Measurements from ENCODE around the gene ALPL.

ALPL gene

DNA sequence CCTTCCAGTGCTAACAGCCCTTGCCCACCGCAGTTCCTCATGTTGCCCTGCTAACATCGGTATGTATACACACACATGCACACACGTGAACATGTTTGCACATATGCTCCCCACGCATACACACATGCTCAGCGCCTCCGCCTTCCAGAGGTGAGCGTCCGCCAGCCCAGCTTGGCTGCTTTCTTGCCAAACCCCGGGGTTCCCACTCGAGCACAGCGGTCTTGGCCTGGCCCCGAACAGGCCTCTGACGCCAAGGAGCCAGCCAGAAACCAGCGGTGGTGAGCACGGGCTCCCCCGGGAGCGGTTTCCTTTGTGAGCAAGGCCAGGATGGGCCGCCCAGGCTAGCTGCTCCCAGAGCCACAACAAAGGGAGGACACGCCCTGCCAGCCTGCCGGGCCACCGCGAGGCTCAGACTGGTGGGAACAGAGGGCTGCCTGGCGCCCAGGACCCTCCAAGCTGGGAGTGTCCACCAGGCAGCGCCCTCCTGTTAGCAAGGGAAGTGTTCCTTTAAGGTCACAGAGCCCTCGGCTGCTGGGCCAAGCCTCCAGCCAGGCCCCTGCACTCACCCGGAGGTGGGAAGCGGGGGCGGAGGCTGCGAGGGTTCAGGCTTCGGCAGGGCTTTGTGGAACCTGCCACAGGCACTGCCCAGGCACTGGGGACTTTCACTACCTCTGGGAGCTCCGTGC lies 65.4 kb downstream of the ALPL start:
- H3K27ac ChIP-seq (ENCODE audit: insufficient read depth, low read length, poor library complexity, severe bottlenecking), result no peak overlapping the region
- H3K27me3 ChIP-seq (replicated peaks; ENCODE audit: control insufficient read depth, insufficient read depth, low read length, poor library complexity, severe bottlenecking), result no peaks in the 10 kb centered on the region
- no peaks in the 10 kb centered on the region for H3K4me1 ChIP-seq (ENCODE audit: control insufficient read depth, insufficient read depth, low read length, poor library complexity, severe bottlenecking)
- DNase-seq, result no peak
- no peaks in the 10 kb centered on the region for H3K9me3 ChIP-seq (ENCODE audit: control insufficient read depth, low read length)
- no peak overlapping the region for H3K4me3 ChIP-seq (ENCODE audit: insufficient read depth, low read depth, low read length, poor library complexity, severe bottlenecking)
- no peaks in the 10 kb centered on the region for H3K36me3 ChIP-seq (ENCODE audit: control insufficient read depth, insufficient read depth, low read length)

DNA sequence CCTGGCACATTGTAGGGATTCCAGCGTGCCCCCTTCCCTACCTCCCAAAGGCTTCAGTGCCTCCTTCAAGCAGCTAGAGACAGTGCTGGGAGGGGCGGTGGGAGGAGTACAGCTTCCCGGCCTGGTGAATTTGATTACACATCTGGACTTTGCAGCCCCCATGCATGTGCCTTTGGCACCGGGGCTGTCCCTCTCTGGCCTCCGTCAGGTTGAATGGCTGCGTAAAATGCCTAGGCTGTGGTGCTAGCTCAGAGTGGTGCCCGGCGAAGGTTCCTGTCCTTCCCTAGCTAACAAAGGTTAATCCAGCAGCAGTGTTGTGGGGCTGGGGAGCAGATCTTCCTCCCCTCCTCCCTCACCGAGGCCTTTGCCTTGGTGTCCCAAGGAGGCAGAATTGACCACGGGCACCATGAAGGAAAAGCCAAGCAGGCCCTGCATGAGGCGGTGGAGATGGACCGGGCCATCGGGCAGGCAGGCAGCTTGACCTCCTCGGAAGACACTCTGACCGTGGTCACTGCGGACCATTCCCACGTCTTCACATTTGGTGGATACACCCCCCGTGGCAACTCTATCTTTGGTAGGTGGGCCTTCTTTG lies 66.2 kb downstream of the ALPL start:
- Histone ChIP-seq H3K36me3 (ENCODE audit: control insufficient read depth, insufficient read depth, low read length) (no peaks in the 10 kb centered on the region), H3K4me1 (ENCODE audit: control insufficient read depth, insufficient read depth, low read length, poor library complexity, severe bottlenecking) (no peaks in the 10 kb centered on the region), H3K27me3 (replicated peaks; ENCODE audit: control insufficient read depth, insufficient read depth, low read length, poor library complexity, severe bottlenecking) (no peaks in the 10 kb centered on the region), H3K4me3 (ENCODE audit: insufficient read depth, low read depth, low read length, poor library complexity, severe bottlenecking) (no peak overlapping the region), H3K27ac (ENCODE audit: insufficient read depth, low read length, poor library complexity, severe bottlenecking) (no peak overlapping the region), H3K9me3 (ENCODE audit: control insufficient read depth, low read length) (no peaks in the 10 kb centered on the region)
- no peak for DNase-seq

DNA sequence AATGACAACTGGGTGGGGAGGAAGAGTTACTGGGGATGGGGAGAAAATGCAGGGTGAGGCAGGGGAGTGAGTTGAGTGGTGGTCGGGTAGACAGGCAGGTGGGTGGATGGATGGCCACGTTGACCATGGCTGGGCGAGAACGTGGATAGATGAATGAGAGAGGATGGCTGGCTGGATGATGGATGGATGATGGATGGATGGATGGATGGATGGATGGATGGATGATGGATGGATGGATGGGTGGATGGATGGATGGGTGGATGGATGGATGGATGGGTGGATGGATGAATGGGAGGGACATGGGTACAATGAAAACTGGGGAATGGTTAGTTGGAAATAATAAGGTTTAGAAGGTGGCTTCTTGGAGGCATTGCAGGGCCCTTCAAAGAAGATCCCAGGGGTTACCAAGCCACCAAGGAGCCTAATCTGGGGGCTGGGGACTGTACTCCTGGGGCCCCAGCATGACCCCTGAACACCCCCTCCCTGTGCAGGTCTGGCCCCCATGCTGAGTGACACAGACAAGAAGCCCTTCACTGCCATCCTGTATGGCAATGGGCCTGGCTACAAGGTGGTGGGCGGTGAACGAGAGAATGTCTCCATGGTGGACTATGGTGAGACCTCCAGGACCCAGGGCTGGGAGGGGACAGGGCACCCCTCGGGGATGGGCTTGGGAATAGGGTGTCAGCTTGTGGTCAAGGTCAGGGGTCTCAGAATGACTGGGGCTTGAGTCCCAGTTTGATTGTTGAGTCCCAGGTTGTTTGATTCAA lies 67.0 kb downstream of the ALPL start:
- H3K9me3 ChIP-seq (ENCODE audit: control insufficient read depth, low read length), result no peaks in the 10 kb centered on the region
- H3K36me3 ChIP-seq (ENCODE audit: control insufficient read depth, insufficient read depth, low read length), result no peaks in the 10 kb centered on the region
- H3K27me3 ChIP-seq (replicated peaks; ENCODE audit: control insufficient read depth, insufficient read depth, low read length, poor library complexity, severe bottlenecking), result no peaks in the 10 kb centered on the region
- no peak for DNase-seq
- no peak overlapping the region for H3K4me3 ChIP-seq (ENCODE audit: insufficient read depth, low read depth, low read length, poor library complexity, severe bottlenecking)
- no peak overlapping the region for H3K27ac ChIP-seq (ENCODE audit: insufficient read depth, low read length, poor library complexity, severe bottlenecking)
- H3K4me1 ChIP-seq (ENCODE audit: control insufficient read depth, insufficient read depth, low read length, poor library complexity, severe bottlenecking), result no peaks in the 10 kb centered on the region

DNA sequence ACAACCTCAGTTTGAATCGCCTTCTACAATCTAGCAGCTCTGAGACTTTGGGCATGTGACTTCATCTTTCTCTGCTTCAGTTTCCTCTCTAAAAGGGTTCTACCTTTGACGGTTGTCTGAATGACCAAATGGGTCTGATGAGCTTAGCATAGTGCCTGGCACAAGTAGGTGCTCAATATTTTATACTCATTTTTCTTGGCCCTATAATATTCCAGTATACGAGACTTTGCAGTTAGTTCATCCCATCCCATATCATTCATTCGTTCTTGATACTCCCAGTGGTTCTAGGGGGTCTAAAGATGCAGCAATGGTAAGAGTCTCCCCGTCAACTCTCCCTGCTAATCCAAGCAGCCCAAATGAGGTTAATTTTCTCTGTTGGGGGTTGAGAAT lies 67.6 kb downstream of the ALPL start:
- DNase-seq, result no peak
- Histone ChIP-seq H3K4me1 (ENCODE audit: control insufficient read depth, insufficient read depth, low read length, poor library complexity, severe bottlenecking) (no peaks in the 10 kb centered on the region), H3K36me3 (ENCODE audit: control insufficient read depth, insufficient read depth, low read length) (no peaks in the 10 kb centered on the region), H3K4me3 (ENCODE audit: insufficient read depth, low read depth, low read length, poor library complexity, severe bottlenecking) (no peak overlapping the region), H3K27ac (ENCODE audit: insufficient read depth, low read length, poor library complexity, severe bottlenecking) (no peak overlapping the region), H3K27me3 (replicated peaks; ENCODE audit: control insufficient read depth, insufficient read depth, low read length, poor library complexity, severe bottlenecking) (no peaks in the 10 kb centered on the region), H3K9me3 (ENCODE audit: control insufficient read depth, low read length) (no peaks in the 10 kb centered on the region)

DNA sequence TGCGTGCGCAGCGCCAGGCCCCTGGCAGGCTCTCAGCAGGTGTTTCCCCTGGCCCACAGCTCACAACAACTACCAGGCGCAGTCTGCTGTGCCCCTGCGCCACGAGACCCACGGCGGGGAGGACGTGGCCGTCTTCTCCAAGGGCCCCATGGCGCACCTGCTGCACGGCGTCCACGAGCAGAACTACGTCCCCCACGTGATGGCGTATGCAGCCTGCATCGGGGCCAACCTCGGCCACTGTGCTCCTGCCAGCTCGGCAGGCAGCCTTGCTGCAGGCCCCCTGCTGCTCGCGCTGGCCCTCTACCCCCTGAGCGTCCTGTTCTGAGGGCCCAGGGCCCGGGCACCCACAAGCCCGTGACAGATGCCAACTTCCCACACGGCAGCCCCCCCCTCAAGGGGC lies 68.1 kb downstream of the ALPL start:
- Histone ChIP-seq H3K4me3 (ENCODE audit: insufficient read depth, low read depth, low read length, poor library complexity, severe bottlenecking) (no peak overlapping the region), H3K9me3 (ENCODE audit: control insufficient read depth, low read length) (no peaks in the 10 kb centered on the region), H3K27me3 (replicated peaks; ENCODE audit: control insufficient read depth, insufficient read depth, low read length, poor library complexity, severe bottlenecking) (no peaks in the 10 kb centered on the region), H3K36me3 (ENCODE audit: control insufficient read depth, insufficient read depth, low read length) (no peaks in the 10 kb centered on the region), H3K27ac (ENCODE audit: insufficient read depth, low read length, poor library complexity, severe bottlenecking) (no peak overlapping the region), H3K4me1 (ENCODE audit: control insufficient read depth, insufficient read depth, low read length, poor library complexity, severe bottlenecking) (no peaks in the 10 kb centered on the region)
- no peak for DNase-seq

DNA sequence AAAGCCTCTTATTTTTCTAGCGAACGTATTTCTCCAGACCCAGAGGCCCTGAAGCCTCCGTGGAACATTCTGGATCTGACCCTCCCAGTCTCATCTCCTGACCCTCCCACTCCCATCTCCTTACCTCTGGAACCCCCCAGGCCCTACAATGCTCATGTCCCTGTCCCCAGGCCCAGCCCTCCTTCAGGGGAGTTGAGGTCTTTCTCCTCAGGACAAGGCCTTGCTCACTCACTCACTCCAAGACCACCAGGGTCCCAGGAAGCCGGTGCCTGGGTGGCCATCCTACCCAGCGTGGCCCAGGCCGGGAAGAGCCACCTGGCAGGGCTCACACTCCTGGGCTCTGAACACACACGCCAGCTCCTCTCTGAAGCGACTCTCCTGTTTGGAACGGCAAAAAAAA lies 68.7 kb downstream of the ALPL start:
- Histone ChIP-seq H3K4me3 (ENCODE audit: insufficient read depth, low read depth, low read length, poor library complexity, severe bottlenecking) (no peak overlapping the region), H3K27me3 (replicated peaks; ENCODE audit: control insufficient read depth, insufficient read depth, low read length, poor library complexity, severe bottlenecking) (no peaks in the 10 kb centered on the region), H3K36me3 (ENCODE audit: control insufficient read depth, insufficient read depth, low read length) (no peaks in the 10 kb centered on the region), H3K4me1 (ENCODE audit: control insufficient read depth, insufficient read depth, low read length, poor library complexity, severe bottlenecking) (no peaks in the 10 kb centered on the region), H3K9me3 (ENCODE audit: control insufficient read depth, low read length) (no peaks in the 10 kb centered on the region), H3K27ac (ENCODE audit: insufficient read depth, low read length, poor library complexity, severe bottlenecking) (no peak overlapping the region)
- no peak for DNase-seq

DNA sequence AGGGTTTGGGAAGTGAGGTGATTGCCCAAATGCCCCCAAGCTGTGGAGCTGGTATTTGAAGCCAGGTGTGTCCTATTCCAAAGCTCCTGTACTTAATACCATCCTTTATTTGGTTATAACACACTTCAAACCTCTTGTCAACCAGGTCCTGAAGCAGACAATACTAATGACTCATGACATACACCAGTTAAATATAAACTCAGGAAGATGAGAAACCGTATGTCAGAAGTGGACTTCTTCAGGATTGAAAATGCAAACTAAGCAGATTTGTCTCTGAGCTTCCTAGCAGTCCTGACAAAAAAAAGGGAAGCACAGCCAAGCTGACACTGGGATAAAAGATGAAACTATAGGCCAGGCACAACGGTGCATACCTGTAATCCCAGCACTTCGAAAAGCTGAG lies 70.6 kb downstream of the ALPL start:
- Histone ChIP-seq H3K9me3 (ENCODE audit: control insufficient read depth, low read length) (no peaks in the 10 kb centered on the region), H3K27ac (ENCODE audit: insufficient read depth, low read length, poor library complexity, severe bottlenecking) (no peak overlapping the region), H3K4me1 (ENCODE audit: control insufficient read depth, insufficient read depth, low read length, poor library complexity, severe bottlenecking) (no peaks in the 10 kb centered on the region), H3K4me3 (ENCODE audit: insufficient read depth, low read depth, low read length, poor library complexity, severe bottlenecking) (no peak overlapping the region), H3K27me3 (replicated peaks; ENCODE audit: control insufficient read depth, insufficient read depth, low read length, poor library complexity, severe bottlenecking) (no peaks in the 10 kb centered on the region), H3K36me3 (ENCODE audit: control insufficient read depth, insufficient read depth, low read length) (no peaks in the 10 kb centered on the region)
- DNase-seq, result no peak

DNA sequence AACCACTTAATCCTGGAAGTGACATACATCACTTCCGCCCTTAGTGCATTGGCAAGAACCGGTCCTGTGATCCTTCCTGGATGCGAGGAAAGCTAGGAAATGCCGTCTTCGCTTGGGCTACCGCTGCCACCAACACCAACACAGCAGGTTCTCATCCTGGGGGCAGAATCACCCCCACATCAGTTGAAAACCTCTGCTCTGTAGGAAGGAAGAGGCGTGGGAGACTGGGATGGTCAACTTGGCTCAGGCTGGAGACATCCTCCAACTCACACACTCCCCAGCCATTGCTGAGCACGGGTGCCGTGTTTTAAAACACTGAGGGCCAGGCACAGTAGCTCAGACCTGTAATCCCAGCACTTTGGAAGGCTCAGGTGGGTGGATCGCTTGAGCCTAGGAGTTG lies 74.9 kb downstream of the ALPL start:
- H3K36me3 ChIP-seq (ENCODE audit: control insufficient read depth, insufficient read depth, low read length), result no peaks in the 10 kb centered on the region
- H3K9me3 ChIP-seq (ENCODE audit: control insufficient read depth, low read length), result no peaks in the 10 kb centered on the region
- peaks cover 5% of the 10 kb centered on the region for H3K27me3 ChIP-seq (replicated peaks; ENCODE audit: control insufficient read depth, insufficient read depth, low read length, poor library complexity, severe bottlenecking)
- no peak overlapping the region for H3K27ac ChIP-seq (ENCODE audit: insufficient read depth, low read length, poor library complexity, severe bottlenecking)
- DNase-seq, result no peak
- H3K4me1 ChIP-seq (ENCODE audit: control insufficient read depth, insufficient read depth, low read length, poor library complexity, severe bottlenecking), result no peaks in the 10 kb centered on the region
- H3K4me3 ChIP-seq (ENCODE audit: insufficient read depth, low read depth, low read length, poor library complexity, severe bottlenecking), result no peak overlapping the region

DNA sequence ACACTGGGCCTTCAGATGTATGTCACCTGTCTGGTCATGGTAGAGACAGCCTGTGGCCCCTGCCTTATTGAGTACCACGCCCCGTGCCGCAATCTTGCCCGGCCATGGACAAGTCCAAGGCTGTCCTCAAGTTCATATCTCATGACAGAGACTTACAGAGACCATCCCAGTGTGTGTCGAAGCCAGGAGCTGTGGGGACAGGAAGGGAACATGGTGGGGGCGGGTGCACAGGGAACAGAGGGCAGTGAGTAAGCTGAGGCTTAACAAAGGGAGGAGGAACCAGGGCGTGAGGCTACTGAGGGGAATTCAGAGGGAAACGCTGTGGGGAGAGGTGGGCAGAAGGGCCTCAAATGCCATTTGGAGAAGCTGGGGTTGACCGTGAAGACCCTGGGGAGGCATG lies 75.8 kb downstream of the ALPL start:
- no peak for DNase-seq
- H3K36me3 ChIP-seq (ENCODE audit: control insufficient read depth, insufficient read depth, low read length), result no peaks in the 10 kb centered on the region
- H3K4me1 ChIP-seq (ENCODE audit: control insufficient read depth, insufficient read depth, low read length, poor library complexity, severe bottlenecking), result no peaks in the 10 kb centered on the region
- peaks cover 5% of the 10 kb centered on the region for H3K27me3 ChIP-seq (replicated peaks; ENCODE audit: control insufficient read depth, insufficient read depth, low read length, poor library complexity, severe bottlenecking)
- H3K9me3 ChIP-seq (ENCODE audit: control insufficient read depth, low read length), result no peaks in the 10 kb centered on the region
- no peak overlapping the region for H3K4me3 ChIP-seq (ENCODE audit: insufficient read depth, low read depth, low read length, poor library complexity, severe bottlenecking)
- no peak overlapping the region for H3K27ac ChIP-seq (ENCODE audit: insufficient read depth, low read length, poor library complexity, severe bottlenecking)

DNA sequence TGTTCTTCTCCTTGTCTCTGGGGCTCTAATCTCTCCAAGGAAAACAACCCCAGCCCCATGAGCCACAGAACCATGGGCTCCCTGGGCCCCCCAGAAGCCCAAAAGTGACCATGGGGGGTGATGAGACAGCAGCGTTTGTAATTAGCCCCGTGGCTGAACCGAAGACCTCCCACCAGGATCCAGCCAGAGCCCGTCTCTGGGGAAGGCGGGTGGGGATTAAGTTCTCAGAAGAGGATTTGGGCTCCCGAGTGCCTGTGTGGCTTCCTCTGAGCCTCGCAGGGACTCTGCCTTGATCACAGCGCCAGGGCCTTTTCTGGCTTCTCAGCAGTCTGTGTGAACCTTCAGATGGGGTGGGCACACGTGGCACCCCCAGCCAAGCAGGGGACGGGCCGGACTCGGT lies 77.0 kb downstream of the ALPL start:
- Histone ChIP-seq H3K4me1 (ENCODE audit: control insufficient read depth, insufficient read depth, low read length, poor library complexity, severe bottlenecking) (no peaks in the 10 kb centered on the region), H3K27ac (ENCODE audit: insufficient read depth, low read length, poor library complexity, severe bottlenecking) (no peak overlapping the region), H3K27me3 (replicated peaks; ENCODE audit: control insufficient read depth, insufficient read depth, low read length, poor library complexity, severe bottlenecking) (peaks cover 5% of the 10 kb centered on the region), H3K4me3 (ENCODE audit: insufficient read depth, low read depth, low read length, poor library complexity, severe bottlenecking) (no peak overlapping the region), H3K9me3 (ENCODE audit: control insufficient read depth, low read length) (no peaks in the 10 kb centered on the region), H3K36me3 (ENCODE audit: control insufficient read depth, insufficient read depth, low read length) (no peaks in the 10 kb centered on the region)
- DNase-seq, result no peak
